IgD-negative memory B cell (primary cell): Measurements from ENCODE around the gene IFI27L2. TPM values are rescaled to one million over a fixed set of nuclear protein-coding genes. Genes with fewer than 3 reads are reported as not detected.
A peak's percentile ranks its signal among the peaks of the same experiment; 100 is the strongest.

Source experiments
- H3K27ac Mint-ChIP-seq, 3 donors: one replicate each; pipeline ENCODE4 v1.8.0; 2020 to 2022; ENCODE audit warnings: mild to moderate bottlenecking in 3 of 3, mixed read lengths in 3 of 3, moderate library complexity in 1 of 3
- H3K27me3 Mint-ChIP-seq: one replicate; pipeline ENCODE4 v1.8.0; 2021; ENCODE audit warnings: mixed read lengths
- H3K36me3 Mint-ChIP-seq: one replicate; pipeline ENCODE4 v1.8.0; 2020; ENCODE audit warnings: mild to moderate bottlenecking, mixed read lengths
- H3K4me1 Mint-ChIP-seq, 3 donors: one replicate each; pipeline ENCODE4 v1.8.0; 2020 to 2022; ENCODE audit warnings: mixed read lengths in 3 of 3, mild to moderate bottlenecking in 1 of 3
- H3K4me3 Mint-ChIP-seq, 4 donors: one replicate each; pipeline ENCODE4 v1.8.0; 2020 to 2022; ENCODE audit warnings: mild to moderate bottlenecking in 4 of 4, mixed read lengths in 4 of 4, moderate library complexity in 3 of 4
- H3K9me3 Mint-ChIP-seq, 3 donors: one replicate each; pipeline ENCODE4 v1.8.0; 2020 to 2021; ENCODE audit warnings: mixed read lengths in 3 of 3, mild to moderate bottlenecking in 1 of 3
- polyA plus RNA-seq: library from polyadenylated mRNA; unstranded; fragments of 300-500 nt; fragmentation: Illumina TruSeq; gene quantifications from one replicate; pipeline ENCODE4 v1.2.3, GENCODE V29; 2021

IFI27L2 gene
- polyA plus RNA-seq, 1 donor from 2014 or later = 108 TPM

GRCh38 chr14:94123296-94123695, 6.1 kb downstream of the IFI27L2 start:
- peaks cover 15% of the 10 kb centered on the region for H3K27me3 Mint-ChIP-seq
- no peak overlapping the region for H3K4me3 Mint-ChIP-seq
- H3K9me3 Mint-ChIP-seq = peaks cover 0 to 15% (median 3%) of the 10 kb centered on the region in 3 donors
- H3K4me1 Mint-ChIP-seq = no peaks in the 10 kb centered on the region
- no peak overlapping the region for H3K27ac Mint-ChIP-seq
- H3K36me3 Mint-ChIP-seq = peaks cover 7% of the 10 kb centered on the region

DNA sequence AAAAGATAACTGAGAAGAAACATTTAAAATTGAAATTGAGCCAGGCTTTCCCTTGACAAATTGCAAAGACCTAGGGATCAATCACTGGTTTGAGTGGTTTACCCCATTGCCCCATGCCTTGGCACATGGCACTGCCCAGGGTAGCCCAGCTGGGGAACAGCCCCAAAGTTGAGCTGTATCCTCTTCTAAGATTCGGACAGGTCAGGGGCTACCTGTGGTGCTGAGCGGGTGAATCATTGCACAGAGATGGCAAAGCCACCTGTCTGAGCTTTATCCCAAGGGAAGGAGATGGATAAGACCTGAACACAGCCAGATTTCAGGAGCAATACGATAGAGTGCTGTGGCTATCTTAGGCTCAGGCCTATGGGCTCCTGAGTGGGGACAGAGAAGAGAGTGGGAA, 7.0 kb downstream of the IFI27L2 start:
- no peak overlapping the region for H3K4me3 Mint-ChIP-seq
- H3K9me3 Mint-ChIP-seq = peaks cover 0 to 15% (median 3%) of the 10 kb centered on the region in 3 donors
- peaks cover 7% of the 10 kb centered on the region for H3K36me3 Mint-ChIP-seq
- peaks cover 15% of the 10 kb centered on the region for H3K27me3 Mint-ChIP-seq
- H3K4me1 Mint-ChIP-seq = no peaks in the 10 kb centered on the region
- H3K27ac Mint-ChIP-seq = no peak overlapping the region

DNA sequence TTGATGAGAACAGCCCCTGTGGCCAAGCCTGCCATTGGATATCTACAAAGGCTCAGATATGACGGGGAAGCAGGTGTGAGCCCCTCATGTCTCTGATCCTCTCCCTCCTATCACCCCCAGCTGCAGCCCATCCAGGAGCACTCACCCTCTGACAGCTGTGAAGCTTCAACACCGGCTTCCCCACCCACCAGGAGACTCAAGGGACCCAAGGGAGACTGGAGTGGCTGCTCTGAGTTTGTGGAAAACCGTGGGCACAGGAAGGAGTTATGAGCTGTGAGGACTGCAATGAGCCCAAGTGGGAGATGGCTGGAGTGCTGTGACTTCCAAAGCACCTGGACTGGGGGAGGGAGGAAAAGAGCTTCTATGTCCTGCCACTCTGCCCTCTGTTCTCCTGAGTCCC, 7.9 kb downstream of the IFI27L2 start:
- Mint-ChIP-seq H3K4me1 (no peaks in the 10 kb centered on the region), H3K9me3 (peaks cover 0 to 15% (median 3%) of the 10 kb centered on the region in 3 donors), H3K27ac (no peak overlapping the region), H3K4me3 (no peak overlapping the region), H3K27me3 (peaks cover 15% of the 10 kb centered on the region), H3K36me3 (peaks cover 7% of the 10 kb centered on the region)

DNA sequence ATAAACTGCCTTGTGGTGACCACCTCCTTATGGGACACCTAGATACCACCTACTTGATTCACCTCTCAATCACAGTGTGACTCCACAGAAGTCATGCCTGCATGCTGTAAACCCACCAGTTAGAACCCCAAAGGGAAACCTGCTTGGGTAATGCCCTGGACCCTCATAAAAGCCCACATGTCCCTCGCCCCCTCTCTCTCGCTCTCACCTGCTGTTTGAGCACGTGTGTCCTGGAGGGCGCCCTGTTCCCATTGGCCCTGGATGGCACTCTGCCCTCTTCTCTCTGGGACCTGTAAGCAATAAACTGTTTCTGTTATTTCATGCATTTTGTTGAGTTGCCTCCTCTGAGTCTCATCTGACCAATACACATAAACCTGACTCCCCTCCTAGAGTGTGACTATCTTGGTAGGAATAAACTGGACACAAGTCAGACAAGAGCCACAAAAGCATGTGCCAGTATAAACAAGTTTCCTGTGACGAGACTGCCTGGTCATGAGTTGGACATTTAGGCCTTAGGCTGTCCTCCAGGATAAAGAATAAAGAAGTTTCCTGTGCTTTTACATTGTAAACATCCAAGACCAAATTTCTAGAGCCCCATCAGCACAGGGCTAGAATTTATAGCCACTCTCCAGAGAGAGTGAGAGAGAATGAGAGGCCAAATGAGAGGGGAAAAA, 8.6 kb downstream of the IFI27L2 start:
- no peak overlapping the region for H3K4me3 Mint-ChIP-seq
- H3K9me3 Mint-ChIP-seq = peaks cover 0 to 15% (median 3%) of the 10 kb centered on the region in 3 donors
- peaks cover 17% of the 10 kb centered on the region for H3K27me3 Mint-ChIP-seq
- H3K36me3 Mint-ChIP-seq = peaks cover 7% of the 10 kb centered on the region
- H3K4me1 Mint-ChIP-seq = no peaks in the 10 kb centered on the region
- H3K27ac Mint-ChIP-seq = no peak overlapping the region

- peaks cover 7% of the 10 kb centered on the region for H3K36me3 Mint-ChIP-seq
- no peak overlapping the region for H3K4me3 Mint-ChIP-seq
- H3K4me1 Mint-ChIP-seq = no peaks in the 10 kb centered on the region
- no peak overlapping the region for H3K27ac Mint-ChIP-seq
- peaks cover 0 to 15% (median 3%) of the 10 kb centered on the region in 3 donors for H3K9me3 Mint-ChIP-seq
- peaks cover 21% of the 10 kb centered on the region for H3K27me3 Mint-ChIP-seq
Observed at GRCh38 chr14:94119071-94119470, 10.3 kb downstream of the IFI27L2 start.

GRCh38 chr14:94117856-94118255, 11.5 kb downstream of the IFI27L2 start:
- peaks cover 0 to 15% (median 3%) of the 10 kb centered on the region in 3 donors for H3K9me3 Mint-ChIP-seq
- H3K27ac Mint-ChIP-seq = no peak overlapping the region
- H3K36me3 Mint-ChIP-seq = peaks cover 7% of the 10 kb centered on the region
- no peaks in the 10 kb centered on the region for H3K4me1 Mint-ChIP-seq
- H3K4me3 Mint-ChIP-seq = no peak overlapping the region
- H3K27me3 Mint-ChIP-seq = peaks cover 21% of the 10 kb centered on the region

GRCh38 chr14:94116701-94117100, 12.7 kb downstream of the IFI27L2 start:
- Mint-ChIP-seq H3K27ac (no peak overlapping the region), H3K36me3 (peaks cover 1% of the 10 kb centered on the region), H3K4me3 (peak overlapping the region in 1 of 4 donors; percentile 69), H3K27me3 (peaks cover 20% of the 10 kb centered on the region), H3K9me3 (peaks cover 0 to 15% (median 3%) of the 10 kb centered on the region in 3 donors), H3K4me1 (no peaks in the 10 kb centered on the region)

DNA sequence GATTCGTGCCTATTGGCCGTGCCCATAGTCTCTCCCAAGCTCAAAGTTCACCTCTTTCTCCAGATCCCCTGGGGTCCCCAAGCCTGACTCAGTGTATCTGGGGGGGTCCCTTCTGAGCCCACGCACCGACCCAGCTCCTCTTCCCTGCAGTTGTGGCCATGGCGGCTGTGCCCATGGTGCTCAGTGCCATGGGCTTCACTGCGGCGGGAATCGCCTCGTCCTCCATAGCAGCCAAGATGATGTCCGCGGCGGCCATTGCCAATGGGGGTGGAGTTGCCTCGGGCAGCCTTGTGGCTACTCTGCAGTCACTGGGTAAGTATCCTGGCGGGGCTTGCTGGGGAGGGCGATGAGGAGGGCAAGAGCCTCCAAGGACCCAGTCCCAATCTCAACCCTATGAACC, 13.8 kb downstream of the IFI27L2 start:
- H3K27me3 Mint-ChIP-seq = peaks cover 11% of the 10 kb centered on the region
- no peaks in the 10 kb centered on the region for H3K36me3 Mint-ChIP-seq
- peak overlapping the region in 1 of 3 donors; percentile 9 for H3K27ac Mint-ChIP-seq
- no peaks in the 10 kb centered on the region for H3K4me1 Mint-ChIP-seq
- H3K4me3 Mint-ChIP-seq = no peak overlapping the region
- H3K9me3 Mint-ChIP-seq = peaks cover 0 to 8% (median 3%) of the 10 kb centered on the region in 3 donors

DNA sequence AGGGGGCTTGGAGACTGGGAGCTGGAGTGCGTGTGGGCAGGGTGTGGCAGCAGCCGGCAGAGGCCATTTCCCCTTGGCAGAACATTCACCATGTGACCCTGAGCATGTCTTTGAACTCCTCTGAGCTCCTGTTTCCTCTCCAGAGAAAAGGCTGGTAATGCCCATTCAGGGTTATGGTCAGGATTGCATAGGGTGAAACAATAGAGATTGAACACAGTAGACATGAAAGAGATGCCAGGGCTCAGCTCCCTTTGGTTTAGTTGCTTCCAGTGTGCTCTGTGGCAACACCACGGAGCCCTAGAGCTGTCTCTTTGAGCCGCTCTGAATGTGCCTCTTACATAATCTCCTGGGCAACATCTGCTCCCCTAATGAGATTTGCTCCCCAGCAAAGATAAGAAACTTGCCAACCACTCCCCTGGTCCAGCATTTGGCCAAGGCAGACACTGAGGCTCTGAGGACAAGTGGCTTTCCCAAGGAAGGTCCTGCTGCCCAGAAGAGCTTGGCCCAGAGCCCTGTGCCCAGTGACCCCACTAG, 14.3 kb downstream of the IFI27L2 start:
- H3K27ac Mint-ChIP-seq = peak overlapping the region in 1 of 3 donors; percentile 9
- no peaks in the 10 kb centered on the region for H3K4me1 Mint-ChIP-seq
- peaks cover 6% of the 10 kb centered on the region for H3K27me3 Mint-ChIP-seq
- H3K4me3 Mint-ChIP-seq = no peak overlapping the region
- no peaks in the 10 kb centered on the region for H3K36me3 Mint-ChIP-seq
- peaks cover 0 to 7% (median 0%) of the 10 kb centered on the region in 3 donors for H3K9me3 Mint-ChIP-seq

DNA sequence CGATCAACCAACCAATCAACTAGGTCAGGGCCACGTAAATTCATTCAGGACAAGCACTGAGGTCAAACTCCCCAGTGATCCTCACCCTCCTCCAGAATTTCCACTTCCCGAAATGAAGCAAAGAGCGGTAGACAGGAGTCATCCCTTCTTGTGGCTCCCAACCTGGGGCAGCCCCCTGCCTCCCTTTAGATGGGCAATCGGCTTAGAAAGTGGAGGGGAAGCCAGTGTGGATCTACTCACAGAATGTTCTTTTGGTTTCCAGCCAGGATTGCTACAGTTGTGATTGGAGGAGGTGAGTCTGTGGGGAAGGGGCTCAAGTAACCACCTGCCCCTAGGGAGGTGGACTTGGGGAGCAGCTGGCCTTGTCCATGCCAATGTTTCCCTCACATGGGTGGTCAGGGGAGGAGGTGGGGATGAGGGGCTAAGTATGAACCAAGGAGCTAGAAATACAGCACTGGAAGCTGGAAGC, 14.8 kb downstream of the IFI27L2 start:
- no peak overlapping the region for H3K4me3 Mint-ChIP-seq
- no peak overlapping the region for H3K27ac Mint-ChIP-seq
- H3K27me3 Mint-ChIP-seq = peaks cover 6% of the 10 kb centered on the region

GRCh38 chr14:94113908-94114588, 15.4 kb downstream of the IFI27L2 start:
- peaks cover 6% of the 10 kb centered on the region for H3K27me3 Mint-ChIP-seq
- no peaks in the 10 kb centered on the region for H3K9me3 Mint-ChIP-seq
- no peaks in the 10 kb centered on the region for H3K4me1 Mint-ChIP-seq
- H3K27ac Mint-ChIP-seq = no peak overlapping the region
- H3K36me3 Mint-ChIP-seq = no peaks in the 10 kb centered on the region
- no peak overlapping the region for H3K4me3 Mint-ChIP-seq

More for the DNA sequence above, 14.8 kb downstream of the IFI27L2 start:
- Mint-ChIP-seq H3K4me1 (no peaks in the 10 kb centered on the region), H3K36me3 (no peaks in the 10 kb centered on the region), H3K9me3 (peaks cover 0 to 3% (median 0%) of the 10 kb centered on the region in 3 donors)

- no peaks in the 10 kb centered on the region for H3K4me1 Mint-ChIP-seq
- H3K27ac Mint-ChIP-seq = no peak overlapping the region
- H3K9me3 Mint-ChIP-seq = no peaks in the 10 kb centered on the region
- H3K4me3 Mint-ChIP-seq = no peak overlapping the region
- H3K36me3 Mint-ChIP-seq = no peaks in the 10 kb centered on the region
- H3K27me3 Mint-ChIP-seq = peaks cover 6% of the 10 kb centered on the region
Observed at GRCh38 chr14:94113490-94113889, 15.9 kb downstream of the IFI27L2 start.

DNA sequence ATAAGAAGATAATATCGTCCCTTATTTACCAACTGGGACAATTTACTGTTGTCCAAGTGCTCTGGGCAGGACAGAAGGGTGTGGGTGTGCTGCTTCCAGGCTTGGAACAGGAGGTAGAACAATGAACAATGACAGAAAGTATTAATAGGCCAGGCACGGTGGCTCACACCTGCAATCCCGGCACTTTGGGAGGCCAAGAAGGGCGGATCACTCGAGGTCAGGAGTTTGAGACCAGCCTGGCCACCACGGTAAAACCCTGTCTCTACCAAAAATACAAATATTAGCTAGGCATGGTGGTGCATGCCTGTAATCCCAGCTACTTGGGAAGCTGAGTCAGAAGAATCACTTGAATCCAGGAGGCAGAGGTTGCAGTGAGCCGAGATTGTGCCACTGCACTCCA, 16.3 kb downstream of the IFI27L2 start:
- Mint-ChIP-seq H3K4me1 (no peaks in the 10 kb centered on the region), H3K27me3 (peaks cover 6% of the 10 kb centered on the region), H3K36me3 (no peaks in the 10 kb centered on the region), H3K27ac (no peak overlapping the region), H3K4me3 (no peak overlapping the region), H3K9me3 (no peaks in the 10 kb centered on the region)

DNA sequence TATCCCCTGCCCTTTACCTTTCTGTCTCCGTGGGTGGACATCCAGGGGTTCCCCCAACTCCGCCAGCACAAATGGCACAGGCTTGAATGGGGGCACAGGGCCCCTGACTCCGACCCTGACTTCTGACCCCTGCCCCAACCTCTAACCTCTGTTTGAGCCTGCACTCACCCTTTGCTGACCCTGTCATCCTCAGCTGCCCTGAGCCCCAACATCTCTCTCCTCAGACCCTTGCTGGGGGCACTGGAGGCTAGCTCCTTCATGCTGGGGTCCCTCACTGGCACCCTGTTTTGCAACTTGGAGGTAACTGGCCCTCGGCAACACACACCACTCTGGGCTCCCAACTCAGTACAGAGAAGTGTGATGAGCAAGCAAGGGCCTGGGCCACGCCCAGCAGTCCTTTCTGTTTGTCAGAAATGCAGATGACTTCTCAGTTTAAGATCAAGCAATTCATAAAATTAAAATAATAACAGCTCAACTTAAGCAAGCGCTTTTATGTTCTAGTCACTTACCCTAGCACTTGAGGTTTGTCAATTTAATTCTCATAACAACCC, 16.8 kb downstream of the IFI27L2 start:
- Mint-ChIP-seq H3K27me3 (peaks cover 6% of the 10 kb centered on the region), H3K4me1 (no peaks in the 10 kb centered on the region), H3K4me3 (no peak overlapping the region), H3K36me3 (no peaks in the 10 kb centered on the region), H3K9me3 (no peaks in the 10 kb centered on the region), H3K27ac (no peak overlapping the region)
